IPS-NIHi7 (cell line): ENCODE data around the gene IFI27L1.
A peak's percentile ranks its signal among the peaks of the same experiment; 100 is the strongest.

Experiments used
- DNase-seq: peaks from one replicate; pipeline ENCODE4 v3.0.0; 2012; ENCODE audit warnings: mixed read lengths; ENCODE audit errors: extremely low spot score

The IFI27L1 gene

GRCh38 chr14:94113908-94114588 is 32.9 kb downstream of the IFI27L1 start:
- no peak for DNase-seq

GRCh38 chr14:94114589-94115057 is 33.5 kb downstream of the IFI27L1 start:
- DNase-seq: no peak

- no peak for DNase-seq
These were observed 34.0 kb downstream of the IFI27L1 start for GRCh38 chr14:94115058-94115591.

GRCh38 chr14:94115631-94116030 is 34.5 kb downstream of the IFI27L1 start:
- no peak for DNase-seq

- DNase-seq: no peak
These were observed 35.6 kb downstream of the IFI27L1 start for GRCh38 chr14:94116701-94117100.

- no peak for DNase-seq
These were observed 36.7 kb downstream of the IFI27L1 start for GRCh38 chr14:94117856-94118255.

- no peak for DNase-seq
These were observed 38.0 kb downstream of the IFI27L1 start for GRCh38 chr14:94119071-94119470.

GRCh38 chr14:94120667-94121340 is 39.7 kb downstream of the IFI27L1 start:
- DNase-seq: no peak

GRCh38 chr14:94121485-94121884 is 40.4 kb downstream of the IFI27L1 start:
- no peak for DNase-seq

- no peak for DNase-seq
These were observed 41.3 kb downstream of the IFI27L1 start for GRCh38 chr14:94122438-94122837.

- no peak for DNase-seq
These were observed 42.2 kb downstream of the IFI27L1 start for GRCh38 chr14:94123296-94123695.

GRCh38 chr14:94123868-94124267 is 42.8 kb downstream of the IFI27L1 start:
- no peak for DNase-seq

GRCh38 chr14:94124582-94125377 is 43.7 kb downstream of the IFI27L1 start:
- DNase-seq: no peak

GRCh38 chr14:94125659-94126418 is 44.7 kb downstream of the IFI27L1 start:
- no peak for DNase-seq

- DNase-seq: no peak
These were observed 45.2 kb downstream of the IFI27L1 start for GRCh38 chr14:94126419-94126677.

- no peak for DNase-seq
These were observed 45.7 kb downstream of the IFI27L1 start for GRCh38 chr14:94126800-94127199.

GRCh38 chr14:94127330-94127729 is 46.2 kb downstream of the IFI27L1 start:
- DNase-seq: no peak

GRCh38 chr14:94128216-94128839 is 47.2 kb downstream of the IFI27L1 start:
- no peak for DNase-seq

- peak; percentile 87 for DNase-seq
These were observed 48.1 kb downstream of the IFI27L1 start, which contains the start of gene IFI27L2 for GRCh38 chr14:94129111-94129757. IFI27L2 (minus strand) TSS chr14:94129604; CDS start chr14:94129564, 40 bp downstream.

- no peak for DNase-seq
These were observed 48.8 kb downstream of the IFI27L1 start for GRCh38 chr14:94129758-94130414.
